Measurements from ENCODE around the gene HSFX1.

HSFX1 gene

GRCh38 chrX:149807747-149808458 is 34.0 kb downstream of the HSFX1 start:
- no peak for DNase-seq

- DNase-seq = no peak
Observed at GRCh38 chrX:149818652-149819051, 44.8 kb downstream of the HSFX1 start.

GRCh38 chrX:149819371-149819770 is 45.5 kb downstream of the HSFX1 start:
- no peak for DNase-seq

GRCh38 chrX:149825424-149825823 is 51.6 kb downstream of the HSFX1 start:
- DNase-seq = peak; percentile 31

All from OCI-M1 (cell line).